Brain pericyte (primary cell): ENCODE measurements around the gene SNX25.

Source experiments
- DNase-seq: peaks from one replicate; pipeline ENCODE4 v3.0.0-alpha.2; 2012; ENCODE audit warnings: low read depth, low spot score

Gene SNX25

DNA sequence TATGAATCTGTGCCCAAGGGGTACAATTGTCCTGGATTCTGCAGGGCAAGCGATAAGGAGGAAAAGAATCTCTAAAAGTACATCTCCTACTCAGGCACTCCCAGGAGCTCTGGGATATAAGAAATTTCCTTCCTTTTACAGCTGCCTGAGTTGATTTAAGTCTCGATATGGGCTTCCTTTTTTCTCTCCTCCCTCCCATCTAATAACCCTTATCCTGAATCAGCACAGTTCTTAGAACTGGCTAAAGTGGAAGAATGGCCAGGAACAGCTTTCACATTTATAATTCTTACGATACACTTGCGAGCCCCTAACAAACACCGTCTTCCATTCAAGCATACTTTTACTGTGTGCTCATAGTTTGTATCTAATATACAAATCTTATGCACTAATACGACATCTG, 165.2 kb downstream of the SNX25 start:
- no peak for DNase-seq

DNA sequence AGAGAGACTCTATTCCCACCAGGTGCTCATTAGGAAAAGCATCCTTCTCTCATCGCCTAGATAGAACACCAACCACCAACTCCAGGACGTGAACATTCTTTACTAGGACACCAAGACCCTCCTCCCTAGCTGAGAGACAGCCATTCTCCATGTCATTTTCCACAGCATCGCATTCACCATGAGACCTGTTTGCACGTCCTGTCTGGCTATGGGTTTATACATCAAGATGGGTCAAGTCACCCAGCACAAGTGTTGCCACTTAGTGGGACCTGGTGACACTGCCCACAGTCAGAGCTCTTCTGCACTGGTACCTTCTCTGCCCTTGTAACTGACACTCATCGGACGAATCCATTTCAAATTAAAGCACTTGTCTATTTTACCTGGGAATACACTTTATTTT, 168.9 kb downstream of the SNX25 start:
- DNase-seq, result no peak

DNA sequence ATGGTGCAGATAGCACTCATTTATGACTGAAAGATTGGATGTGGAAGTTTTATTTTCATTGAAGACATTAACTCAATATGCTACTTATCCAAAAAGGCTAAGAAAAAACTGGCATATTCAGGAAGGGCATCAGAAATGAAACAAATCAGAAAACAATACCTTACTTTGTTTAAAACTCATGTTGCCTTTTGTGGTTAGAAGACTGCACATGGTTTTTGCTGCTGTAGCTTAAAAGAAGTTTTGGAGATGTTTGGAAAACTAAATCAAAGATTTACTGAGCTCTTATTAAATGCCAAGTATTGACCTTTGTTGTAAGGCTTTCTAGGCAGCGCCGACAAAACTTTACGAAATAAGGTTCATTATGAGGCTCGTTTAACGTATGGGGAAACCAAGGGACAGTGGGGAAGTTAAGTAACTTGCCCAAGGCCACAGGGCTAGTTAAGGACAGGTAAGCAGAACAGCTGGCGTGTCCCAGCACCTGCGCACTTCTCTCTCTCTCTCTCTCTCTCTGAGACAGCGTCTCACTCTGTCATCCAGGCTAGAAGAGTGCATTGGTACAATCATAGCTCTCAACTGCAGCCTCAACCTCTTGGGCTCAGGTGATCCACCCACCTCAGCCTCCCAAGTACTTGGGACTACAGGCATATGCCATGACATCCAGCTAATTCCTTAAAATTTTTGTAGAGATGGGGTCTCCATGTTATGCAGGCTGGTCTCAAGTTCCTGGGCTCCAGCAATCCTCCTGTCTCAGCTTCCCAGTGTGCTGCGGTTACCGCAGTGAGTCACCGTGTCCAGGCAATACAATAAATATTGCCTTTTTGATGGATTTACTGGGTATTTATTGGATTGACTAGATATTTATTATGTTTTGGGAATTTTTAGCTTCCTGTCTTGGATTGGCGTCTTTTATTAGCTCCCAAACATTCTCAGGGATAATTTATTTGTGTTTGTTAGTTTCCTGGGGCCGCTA, 170.2 kb downstream of the SNX25 start:
- DNase-seq, result no peak

DNA sequence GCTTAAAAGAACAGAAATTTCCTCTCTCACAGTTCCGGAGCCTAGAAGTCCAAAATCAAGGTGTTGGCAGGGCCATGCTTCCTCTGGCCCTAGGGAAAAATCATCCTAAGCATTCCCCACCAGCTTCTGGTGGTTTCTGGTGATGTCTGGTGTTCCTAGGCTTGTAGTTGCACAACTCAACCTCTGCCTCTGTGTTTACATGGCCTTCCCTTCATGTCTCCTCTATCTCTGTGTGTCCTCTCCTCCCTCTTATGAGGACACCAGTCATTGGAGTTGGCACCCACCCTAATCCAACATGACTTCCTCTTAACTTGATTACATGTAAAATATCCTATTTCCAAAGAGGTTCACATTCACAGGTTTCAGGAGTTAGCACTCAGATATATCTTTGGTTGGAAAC, 170.9 kb downstream of the SNX25 start:
- DNase-seq, result no peak

DNA sequence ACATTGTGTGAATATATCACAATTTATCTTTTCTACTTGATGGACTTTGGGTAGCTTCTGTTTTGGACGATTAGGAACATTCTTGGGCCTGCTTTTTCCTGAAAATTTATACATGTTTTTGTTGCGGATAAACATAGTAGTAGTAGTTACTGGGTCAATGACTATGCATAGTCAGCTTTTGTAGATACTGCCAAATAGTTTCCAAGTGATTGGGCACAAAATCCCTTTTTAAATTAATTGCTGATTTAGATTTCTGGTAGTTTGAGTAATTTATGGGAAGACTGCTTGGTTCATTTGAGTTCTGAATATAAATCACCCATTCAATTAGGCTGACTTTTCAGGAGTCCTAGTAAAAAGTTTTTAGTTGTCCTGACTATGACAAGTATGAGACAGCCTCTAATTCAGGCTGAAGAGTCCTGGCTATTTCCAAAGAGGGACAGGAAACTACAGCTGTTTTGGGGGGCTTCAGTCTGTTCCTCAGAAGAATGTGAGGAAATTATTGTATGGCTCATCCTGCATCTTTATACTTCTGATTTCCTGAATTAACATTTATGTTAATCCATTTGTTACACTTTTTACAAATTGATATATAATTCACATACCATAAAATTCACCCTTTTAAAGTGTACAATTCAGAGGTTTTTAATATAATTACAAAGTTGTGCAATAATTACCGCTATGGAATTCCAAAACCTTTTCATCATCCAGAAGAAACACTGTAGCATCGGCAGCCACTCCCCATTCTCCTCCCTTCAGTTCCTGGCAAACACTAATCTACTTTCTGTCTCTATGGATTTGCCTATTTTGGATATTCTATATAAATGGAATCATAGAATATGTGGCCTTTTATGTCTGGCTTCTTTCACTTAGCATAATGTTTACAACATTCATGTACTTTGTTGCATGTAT, 172.1 kb downstream of the SNX25 start:
- no peak for DNase-seq

DNA sequence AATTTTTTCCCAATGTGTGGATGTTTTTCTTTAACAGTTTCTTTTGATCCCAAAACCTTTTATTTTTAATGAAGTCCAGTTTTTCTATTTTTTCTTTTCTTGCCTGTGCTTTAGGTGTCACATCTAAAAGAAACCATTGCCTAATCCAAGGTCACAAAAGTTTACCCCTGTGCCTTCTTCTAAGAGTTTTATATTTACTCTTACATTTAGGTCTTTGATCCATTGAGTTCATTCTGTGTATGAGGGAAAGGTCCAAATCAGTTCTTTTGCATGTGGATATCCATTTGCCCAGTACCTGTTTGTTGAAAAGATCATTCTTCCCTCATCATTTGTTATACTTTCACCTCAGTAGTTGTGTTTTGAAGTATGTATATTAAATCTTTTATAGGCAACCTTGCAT, 173.4 kb downstream of the SNX25 start:
- no peak for DNase-seq

DNA sequence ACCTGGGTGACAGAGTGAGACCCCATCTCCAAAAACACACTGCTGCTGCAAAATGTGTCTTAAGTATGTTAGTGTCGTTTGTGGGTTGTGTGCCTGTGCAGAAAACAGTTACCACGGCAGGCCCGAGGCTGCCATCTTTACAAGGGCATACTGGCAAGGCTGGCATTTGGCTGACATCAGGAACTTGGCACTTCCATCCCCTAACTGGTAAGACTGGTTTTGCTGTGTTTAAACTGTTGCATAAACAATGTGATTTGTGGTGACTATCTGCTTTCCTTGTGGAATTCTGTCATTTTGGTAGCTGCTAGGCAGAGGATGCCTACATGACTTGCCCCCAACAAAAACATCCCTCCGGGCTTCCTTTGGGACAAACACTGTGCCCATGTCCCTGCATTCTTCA, 174.1 kb downstream of the SNX25 start:
- no peak for DNase-seq

DNA sequence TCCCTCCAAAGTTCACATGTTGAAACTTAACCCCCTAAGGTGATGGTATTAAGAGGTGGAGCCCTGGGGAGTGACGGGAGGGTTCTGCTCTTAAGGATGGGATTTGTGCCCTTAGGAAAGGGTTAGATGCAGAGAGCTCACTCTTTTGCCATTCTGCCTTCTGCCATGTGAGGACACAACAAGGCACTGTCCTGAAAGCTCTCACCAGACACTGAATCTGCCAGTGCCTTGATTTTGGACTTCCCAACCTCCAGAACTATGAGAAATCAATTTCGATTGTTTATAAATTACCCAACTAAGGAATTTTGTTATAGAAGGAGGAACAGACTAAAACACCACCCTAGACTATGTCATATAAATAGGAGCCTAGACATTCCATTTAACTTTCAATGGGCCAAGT, 174.7 kb downstream of the SNX25 start:
- DNase-seq, result no peak

DNA sequence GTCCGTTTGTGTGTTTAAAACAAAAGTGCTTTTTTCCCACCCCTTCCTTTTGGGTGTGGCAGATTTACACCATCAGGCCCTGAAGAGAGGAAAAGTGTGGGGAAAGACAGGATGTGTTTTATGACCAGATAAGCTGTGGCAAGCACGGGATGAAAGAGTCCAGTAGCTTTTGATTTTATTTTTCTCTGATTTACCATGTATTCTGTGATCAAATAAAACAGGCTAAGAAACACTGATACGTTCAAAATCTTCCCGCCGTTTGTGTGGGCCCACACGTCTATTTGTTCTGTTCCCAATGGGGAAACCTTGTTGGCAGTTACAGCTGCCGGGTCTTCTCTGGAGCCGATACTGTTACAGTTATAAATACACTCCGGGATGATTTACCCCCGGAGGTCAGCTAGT, 175.5 kb downstream of the SNX25 start:
- DNase-seq, result no peak

DNA sequence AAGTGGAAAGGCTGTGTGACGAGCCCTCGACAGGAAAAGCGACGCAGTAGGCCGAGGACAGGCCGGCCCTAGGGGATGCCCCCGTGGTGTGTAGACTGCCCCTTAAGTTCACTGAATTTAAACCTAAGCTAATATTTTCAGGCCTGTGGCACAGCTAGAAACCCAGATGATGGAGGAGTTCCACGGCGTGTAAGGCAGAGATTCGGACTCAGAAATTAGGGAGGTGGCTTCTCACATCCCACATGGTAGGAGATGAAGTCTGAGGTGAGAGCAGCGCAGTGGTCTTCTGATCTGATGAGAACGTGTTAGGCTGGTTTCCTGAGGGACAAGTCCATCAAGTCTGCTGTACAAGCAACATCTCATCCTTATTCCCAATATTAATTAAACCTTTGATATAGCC, 178.6 kb downstream of the SNX25 start:
- no peak for DNase-seq

DNA sequence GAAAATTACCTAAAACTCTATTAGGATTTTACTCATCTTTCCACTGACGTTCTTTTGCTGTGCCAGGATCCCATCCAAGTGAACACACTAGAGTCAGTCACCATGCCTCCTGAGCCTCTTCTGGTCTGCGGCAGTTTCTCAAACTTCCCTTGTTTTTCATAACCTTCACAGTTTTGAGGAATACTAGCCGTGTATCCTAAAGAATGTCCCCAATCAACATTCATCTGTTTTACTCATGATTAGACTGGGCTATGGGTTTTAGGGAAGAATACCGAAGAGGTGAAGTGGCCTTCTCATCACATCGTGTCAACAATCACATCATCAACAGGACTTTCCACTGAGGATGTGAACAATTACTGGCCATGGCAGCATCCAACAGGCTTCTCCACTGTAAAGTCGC, 181.5 kb downstream of the SNX25 start:
- DNase-seq, result no peak

DNA sequence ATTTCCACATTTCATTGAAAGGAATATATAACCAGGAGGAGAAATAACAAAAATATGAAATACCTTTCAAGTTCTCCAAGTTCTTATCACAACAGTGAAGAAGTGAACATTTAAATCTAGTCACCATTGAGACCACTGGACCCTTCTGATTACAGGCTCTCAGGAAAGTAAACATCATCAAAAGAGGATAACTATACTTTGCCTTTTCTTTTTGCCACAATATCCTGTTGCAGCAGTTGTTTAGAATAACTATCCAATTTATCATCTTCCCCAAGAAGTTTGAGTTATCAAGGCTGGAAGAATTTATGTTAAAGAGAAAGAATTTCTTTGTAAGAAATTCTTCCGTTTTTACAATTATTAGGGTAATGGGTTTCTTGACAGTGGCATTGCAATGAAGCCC, 182.8 kb downstream of the SNX25 start:
- no peak for DNase-seq

DNA sequence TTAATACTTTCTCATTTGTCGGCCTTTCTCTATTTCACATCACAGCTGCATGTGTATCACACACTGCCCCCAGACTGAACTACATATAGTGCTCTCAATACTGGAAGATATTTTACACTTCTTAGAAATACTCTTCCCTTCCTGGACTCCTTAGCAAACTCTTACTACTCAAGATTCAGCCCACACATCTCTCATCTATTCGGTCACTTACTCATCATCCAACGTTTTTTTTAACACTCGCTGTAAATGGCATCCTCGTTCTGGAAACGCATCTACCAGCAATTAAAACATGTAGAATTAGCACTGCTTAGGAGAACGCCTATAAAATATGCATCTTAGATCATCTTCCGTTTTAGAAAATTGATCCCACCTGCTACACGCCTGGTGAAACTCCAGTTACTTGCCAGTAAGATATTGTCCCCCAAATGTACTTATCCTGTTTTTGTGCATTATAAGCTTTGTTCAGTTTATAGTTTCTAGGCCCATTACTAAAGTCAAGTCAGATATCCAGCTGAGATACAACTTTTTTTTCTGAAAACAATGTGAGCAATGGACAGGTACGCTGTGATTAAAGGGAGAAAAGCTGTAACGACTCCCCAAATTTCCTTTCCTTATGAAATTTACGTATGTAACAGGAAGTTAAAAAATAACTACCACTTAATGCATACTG, 185.3 kb downstream of the SNX25 start:
- no peak for DNase-seq

DNA sequence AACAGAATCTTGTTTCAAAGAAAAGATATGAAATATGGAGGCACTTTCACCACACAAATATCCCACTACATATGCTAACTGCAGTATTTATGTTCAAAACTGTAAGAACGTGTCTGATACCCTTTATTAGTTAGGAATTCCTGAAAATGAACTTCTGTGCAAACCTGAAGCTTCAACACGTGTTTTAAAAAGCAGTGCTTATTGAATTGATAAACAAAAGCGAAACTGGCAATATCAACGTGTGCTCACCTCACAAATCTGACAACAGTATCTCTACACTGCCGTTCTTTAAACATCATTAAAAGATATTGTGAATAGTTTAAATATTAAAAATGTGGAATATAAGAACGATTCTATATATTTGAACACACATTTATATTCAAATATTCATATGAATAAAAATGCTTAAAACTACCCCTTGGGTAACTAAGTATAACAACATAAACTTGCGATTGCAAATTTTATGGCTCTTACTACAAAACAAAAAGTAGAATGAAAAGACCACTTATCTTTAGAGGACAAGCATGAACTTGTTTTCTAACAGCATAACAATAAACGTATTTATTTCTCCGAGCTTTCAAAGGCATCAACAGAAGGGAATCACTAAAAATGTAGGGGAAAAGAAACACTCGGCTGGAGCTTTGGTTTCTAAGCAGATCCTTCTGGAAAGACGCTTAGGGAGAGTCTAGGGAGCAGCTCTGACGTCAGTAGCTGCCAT, 186.0 kb downstream of the SNX25 start, which contains the start of gene LRP2BP:
LRP2BP (minus strand) TSS at position 687 of the 718 bp plus-strand sequence. CDS start 17,738 bp downstream, outside the sequence.
- no peak for DNase-seq

DNA sequence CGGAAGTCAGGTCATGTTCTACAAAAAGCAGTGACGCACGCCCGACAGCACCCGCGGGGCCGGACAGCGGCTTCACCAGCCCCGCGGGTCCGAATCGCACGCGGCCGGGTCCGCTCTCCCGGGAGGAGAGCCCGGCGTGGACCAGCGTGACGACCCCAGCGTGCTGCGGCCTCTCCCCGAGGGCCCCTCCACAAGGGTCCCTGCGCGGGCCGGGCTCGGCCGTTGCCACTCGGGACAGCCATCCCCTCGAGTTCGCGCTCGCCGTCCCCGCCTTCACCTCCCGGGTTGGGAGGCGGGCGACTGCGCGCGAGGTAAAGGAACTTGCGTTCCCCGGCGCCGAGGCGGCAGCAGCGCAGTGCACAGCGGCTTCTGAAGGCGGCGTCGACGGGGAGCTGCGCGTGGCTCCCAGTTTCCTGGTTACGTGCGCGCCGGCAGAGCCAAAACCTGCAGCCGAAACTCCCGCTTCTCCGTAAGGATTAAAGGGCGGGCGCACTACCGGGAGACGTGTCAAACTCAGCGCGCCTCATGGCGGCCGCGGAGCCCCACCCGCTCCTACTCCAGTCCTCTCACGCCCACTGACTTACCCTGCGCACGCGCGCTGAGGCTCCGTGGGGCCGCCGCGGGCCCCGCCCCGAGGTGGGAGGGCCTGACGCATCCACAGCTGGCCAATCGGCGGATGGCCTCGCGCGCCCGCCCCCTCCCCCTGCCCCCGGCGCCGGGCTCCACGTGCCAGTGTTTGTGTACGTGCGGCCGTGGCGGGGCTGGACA, 186.7 kb downstream of the SNX25 start:
- peak; percentile 81 for DNase-seq

DNA sequence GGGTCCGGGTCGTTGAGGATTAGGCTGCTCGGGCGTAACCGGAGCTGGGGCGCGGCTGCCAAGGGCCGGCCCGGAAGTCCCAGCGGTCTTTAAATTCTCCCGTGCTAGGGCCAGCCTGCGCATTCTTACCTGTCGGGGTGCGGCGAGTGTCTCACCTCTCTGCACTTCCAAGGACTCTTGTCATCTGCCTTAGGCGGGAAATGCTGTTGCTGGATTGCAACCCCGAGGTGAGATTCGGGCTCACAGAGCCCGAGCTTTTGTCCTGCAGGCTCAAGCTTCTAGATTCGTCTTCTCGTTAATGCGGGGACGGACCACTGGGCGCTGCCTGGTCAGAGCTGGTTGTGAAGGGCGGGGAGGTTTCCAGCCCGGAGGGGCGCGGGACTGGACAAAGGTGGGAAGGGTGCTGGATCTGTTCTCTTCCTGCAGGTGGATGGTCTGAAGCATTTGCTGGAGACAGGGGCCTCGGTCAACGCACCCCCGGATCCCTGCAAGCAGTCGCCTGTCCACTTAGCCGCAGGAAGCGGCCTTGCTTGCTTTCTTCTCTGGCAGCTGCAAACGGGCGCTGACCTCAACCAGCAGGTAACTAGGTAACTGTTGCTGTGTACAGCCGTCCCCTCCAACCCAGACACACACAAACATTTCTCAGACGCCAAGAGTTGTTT, 187.5 kb downstream of the SNX25 start, which contains the start of gene ANKRD37:
ANKRD37 (plus strand) TSS at position 118 of the 662 bp plus-strand sequence; CDS start at position 201, 83 bp downstream.
- peak; percentile 20 for DNase-seq

DNA sequence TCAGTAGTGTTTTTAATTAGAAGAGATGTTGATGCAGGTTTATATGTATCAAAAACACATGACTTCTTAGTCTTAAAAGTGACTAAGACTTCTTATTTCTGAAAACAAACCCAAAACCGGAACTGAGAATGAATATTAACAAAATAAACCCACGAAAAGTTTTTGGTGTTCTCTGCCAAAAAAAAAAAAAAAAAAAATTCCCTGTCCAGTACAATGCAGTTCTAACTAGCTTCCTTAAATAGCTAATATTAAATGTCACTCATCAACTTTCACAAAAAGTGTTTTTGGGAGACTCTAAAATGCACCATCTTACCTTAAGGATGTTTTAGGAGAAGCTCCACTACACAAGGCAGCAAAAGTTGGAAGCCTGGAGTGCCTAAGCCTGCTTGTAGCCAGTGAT, 189.2 kb downstream of the SNX25 start:
- no peak for DNase-seq

DNA sequence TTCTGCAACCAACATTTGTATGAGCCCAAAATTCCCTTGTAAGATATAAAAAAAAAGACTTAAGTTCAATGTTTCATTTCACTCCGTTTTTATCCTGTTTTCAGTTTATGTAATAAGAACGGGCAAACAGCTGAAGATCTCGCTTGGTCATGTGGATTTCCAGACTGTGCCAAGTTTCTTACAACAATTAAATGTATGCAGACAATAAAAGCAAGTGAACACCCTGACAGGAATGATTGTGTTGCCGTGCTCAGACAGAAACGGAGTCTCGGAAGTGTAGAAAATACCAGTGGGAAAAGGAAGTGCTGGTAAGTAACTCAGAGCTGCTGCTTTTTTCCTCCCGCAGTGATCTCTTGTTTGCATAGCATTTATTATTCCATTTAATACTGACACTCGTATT, 190.1 kb downstream of the SNX25 start:
- no peak for DNase-seq

DNA sequence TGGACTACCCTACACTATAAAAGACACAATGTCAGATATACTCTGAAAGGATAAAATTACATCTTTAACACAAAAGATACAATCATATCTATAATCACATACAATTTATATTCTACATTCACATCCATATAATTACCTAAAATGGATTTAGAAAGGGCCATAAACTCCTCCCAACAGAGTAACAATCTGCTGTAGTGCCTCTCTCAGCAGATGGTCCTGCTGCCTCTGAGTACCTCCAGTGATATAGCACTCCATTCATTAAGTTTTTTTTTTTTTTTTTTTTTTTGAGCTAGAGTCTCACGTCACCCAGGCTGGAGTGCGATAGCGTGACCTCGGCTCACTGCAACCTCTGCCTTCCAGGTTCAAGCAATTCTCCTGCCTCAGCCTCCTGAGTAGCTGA, 194.6 kb downstream of the SNX25 start:
- no peak for DNase-seq
